ENCODE results near the gene TTN.

TTN gene

GRCh38 chr2:178485356-178485755 lies 321.9 kb downstream of the TTN start:
- Histone ChIP-seq H3K27ac (ENCODE audit: low read length) (no peak overlapping the region), H3K4me1 (ENCODE audit: low read length) (peaks cover 19% of the 10 kb centered on the region), H3K27me3 (ENCODE audit: low read depth, low read length) (no peaks in the 10 kb centered on the region), H3K4me3 (ENCODE audit: low read length) (no peak overlapping the region), H3K9ac (ENCODE audit: low read length) (no peak overlapping the region), H3K79me2 (ENCODE audit: low read length) (peaks cover 49% of the 10 kb centered on the region), H2AFZ (ENCODE audit: low read depth, low read length) (no peak overlapping the region), H3K36me3 (replicated peaks; ENCODE audit: low read depth, low read length) (peaks cover 20% of the 10 kb centered on the region), H4K20me1 (ENCODE audit: insufficient read depth, low read length) (peaks cover 38% of the 10 kb centered on the region), H3K9me3 (ENCODE audit: insufficient read depth, low read length) (no peaks in the 10 kb centered on the region), H3K4me2 (ENCODE audit: low read length) (no peak overlapping the region)
- TF ChIP-seq CTCF (IDR thresholded peaks at IDR 0.05; ENCODE audit: low read depth, low read length), result no peak
- no peak for TF ChIP-seq EZH2phosphoT487 (IDR thresholded peaks at IDR 0.05; ENCODE audit: low read depth)

- no peak for TF ChIP-seq EZH2phosphoT487 (IDR thresholded peaks at IDR 0.05; ENCODE audit: low read depth)
- no peak for TF ChIP-seq CTCF (IDR thresholded peaks at IDR 0.05; ENCODE audit: low read depth, low read length)
- no peak overlapping the region for H3K4me3 ChIP-seq (ENCODE audit: low read length)
- no peak overlapping the region for H3K4me2 ChIP-seq (ENCODE audit: low read length)
- peaks cover 23% of the 10 kb centered on the region for H3K4me1 ChIP-seq (ENCODE audit: low read length)
- H3K79me2 ChIP-seq (ENCODE audit: low read length), result peaks cover 49% of the 10 kb centered on the region
- H3K27me3 ChIP-seq (ENCODE audit: low read depth, low read length), result no peaks in the 10 kb centered on the region
- H3K9ac ChIP-seq (ENCODE audit: low read length), result no peak overlapping the region
- no peak overlapping the region for H2AFZ ChIP-seq (ENCODE audit: low read depth, low read length)
- no peaks in the 10 kb centered on the region for H3K9me3 ChIP-seq (ENCODE audit: insufficient read depth, low read length)
- peaks cover 32% of the 10 kb centered on the region for H4K20me1 ChIP-seq (ENCODE audit: insufficient read depth, low read length)
- peaks cover 11% of the 10 kb centered on the region for H3K36me3 ChIP-seq (replicated peaks; ENCODE audit: low read depth, low read length)
- no peak overlapping the region for H3K27ac ChIP-seq (ENCODE audit: low read length)
Measured at GRCh38 chr2:178484245-178485041, 322.8 kb downstream of the TTN start.

GRCh38 chr2:178482437-178482836 lies 324.8 kb downstream of the TTN start:
- peak overlapping the region; percentile 97 for H3K4me3 ChIP-seq (ENCODE audit: low read length)
- H3K27ac ChIP-seq (ENCODE audit: low read length), result peak overlapping the region; percentile 6; the same call in 1 of the 2 replicates
- H3K4me1 ChIP-seq (ENCODE audit: low read length), result peaks cover 29% of the 10 kb centered on the region
- peaks cover 10% of the 10 kb centered on the region for H3K36me3 ChIP-seq (replicated peaks; ENCODE audit: low read depth, low read length)
- no peaks in the 10 kb centered on the region for H3K27me3 ChIP-seq (ENCODE audit: low read depth, low read length)
- peaks cover 53% of the 10 kb centered on the region for H3K79me2 ChIP-seq (ENCODE audit: low read length)
- peak overlapping the region; percentile 91 for H3K4me2 ChIP-seq (ENCODE audit: low read length)
- peaks cover 32% of the 10 kb centered on the region for H4K20me1 ChIP-seq (ENCODE audit: insufficient read depth, low read length)
- H2AFZ ChIP-seq (ENCODE audit: low read depth, low read length), result no peak overlapping the region
- H3K9ac ChIP-seq (ENCODE audit: low read length), result no peak overlapping the region
- TF ChIP-seq CTCF (IDR thresholded peaks at IDR 0.05; ENCODE audit: low read depth, low read length), result no peak
- TF ChIP-seq EZH2phosphoT487 (IDR thresholded peaks at IDR 0.05; ENCODE audit: low read depth), result no peak
- no peaks in the 10 kb centered on the region for H3K9me3 ChIP-seq (ENCODE audit: insufficient read depth, low read length)

GRCh38 chr2:178480227-178481181 lies 326.7 kb downstream of the TTN start, which contains the start of gene PLEKHA3:
TSS of gene PLEKHA3 (plus strand) at chr2:178480457. CDS start at chr2:178480870, 413 bp downstream.
- Histone ChIP-seq H3K4me3 (ENCODE audit: low read length) (peak within 1 kb of the TSS; percentile 97), H3K9ac (ENCODE audit: low read length) (peak within 1 kb of the TSS; percentile 93), H3K4me1 (ENCODE audit: low read length) (peaks cover 34% of the 10 kb centered on the region), H3K79me2 (ENCODE audit: low read length) (peaks cover 53% of the 10 kb centered on the region), H3K9me3 (ENCODE audit: insufficient read depth, low read length) (no peaks in the 10 kb centered on the region), H3K27ac (ENCODE audit: low read length) (peak within 1 kb of the TSS; percentile 28), H4K20me1 (ENCODE audit: insufficient read depth, low read length) (peaks cover 25% of the 10 kb centered on the region), H3K36me3 (replicated peaks; ENCODE audit: low read depth, low read length) (no peaks in the 10 kb centered on the region), H3K4me2 (ENCODE audit: low read length) (peak within 1 kb of the TSS; percentile 91), H3K27me3 (ENCODE audit: low read depth, low read length) (no peaks in the 10 kb centered on the region), H2AFZ (ENCODE audit: low read depth, low read length) (peak within 1 kb of the TSS; percentile 69)
- TF ChIP-seq EZH2phosphoT487 (IDR thresholded peaks at IDR 0.05; ENCODE audit: low read depth) (no peak), CTCF (IDR thresholded peaks at IDR 0.05; ENCODE audit: low read depth, low read length) (no peak)

Data from OCI-LY3 (cell line).